ENCODE results near the gene TUBB2A. TPM values are rescaled to one million over a fixed set of nuclear protein-coding genes. Genes with fewer than 3 reads are reported as not detected.

Gene TUBB2A
- total RNA-seq, 1 donor from 2014 or later = 59.0 TPM

GRCh38 chr6:3125815-3126214, 31.5 kb downstream of the TUBB2A start:
- H3K4me1 ChIP-seq (ENCODE audit: control insufficient read depth in 3 of 3, insufficient read depth in 3 of 3, low read length in 3 of 3) = no peaks in the 10 kb centered on the region
- H3K36me3 ChIP-seq (ENCODE audit: control insufficient read depth in 3 of 3, insufficient read depth in 3 of 3, low read length in 3 of 3) = peaks cover 15 to 25% (median 22%) of the 10 kb centered on the region in 3 donors
- peak overlapping the region in 1 of 3 donors; percentile 0 for H3K9ac ChIP-seq (ENCODE audit: low read depth in 1 of 3, low read length in 3 of 3)
- H3K4me3 ChIP-seq (ENCODE audit: low read length in 3 of 3) = no peak overlapping the region
- no peaks in the 10 kb centered on the region for H3K9me3 ChIP-seq (ENCODE audit: control insufficient read depth in 3 of 3, low read length in 3 of 3)
- no peaks in the 10 kb centered on the region for H3K27me3 ChIP-seq (ENCODE audit: control insufficient read depth in 3 of 3, insufficient read depth in 3 of 3, low read length in 3 of 3)
- no peak overlapping the region for H3K27ac ChIP-seq (ENCODE audit: low read depth, low read length)

DNA sequence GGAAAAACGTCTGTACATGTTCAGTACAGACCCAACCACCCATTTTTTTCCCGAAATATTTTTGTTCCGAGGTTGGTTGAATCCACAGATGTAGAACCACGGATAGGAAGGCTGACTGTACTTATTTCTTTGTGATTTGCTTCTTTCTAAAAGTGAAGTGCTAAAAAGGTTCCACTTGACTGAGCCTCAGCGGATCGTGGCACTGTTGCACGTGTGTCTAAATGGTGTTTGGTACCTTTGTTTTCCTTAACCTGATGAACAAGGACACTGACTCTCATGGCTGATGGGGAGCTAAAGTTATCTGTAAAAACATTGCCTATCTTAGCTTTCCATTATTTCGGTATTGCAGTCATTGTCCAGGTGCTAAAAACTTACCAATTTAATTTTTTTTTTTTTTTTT, 32.7 kb downstream of the TUBB2A start:
- Histone ChIP-seq H3K4me3 (ENCODE audit: low read length in 3 of 3) (no peak overlapping the region), H3K27ac (ENCODE audit: low read depth, low read length) (no peak overlapping the region), H3K9me3 (ENCODE audit: control insufficient read depth in 3 of 3, low read length in 3 of 3) (no peaks in the 10 kb centered on the region), H3K9ac (ENCODE audit: low read depth in 1 of 3, low read length in 3 of 3) (no peak overlapping the region), H3K36me3 (ENCODE audit: control insufficient read depth in 3 of 3, insufficient read depth in 3 of 3, low read length in 3 of 3) (peaks cover 8 to 16% (median 13%) of the 10 kb centered on the region in 3 donors), H3K4me1 (ENCODE audit: control insufficient read depth in 3 of 3, insufficient read depth in 3 of 3, low read length in 3 of 3) (no peaks in the 10 kb centered on the region), H3K27me3 (ENCODE audit: control insufficient read depth in 3 of 3, insufficient read depth in 3 of 3, low read length in 3 of 3) (no peaks in the 10 kb centered on the region)

DNA sequence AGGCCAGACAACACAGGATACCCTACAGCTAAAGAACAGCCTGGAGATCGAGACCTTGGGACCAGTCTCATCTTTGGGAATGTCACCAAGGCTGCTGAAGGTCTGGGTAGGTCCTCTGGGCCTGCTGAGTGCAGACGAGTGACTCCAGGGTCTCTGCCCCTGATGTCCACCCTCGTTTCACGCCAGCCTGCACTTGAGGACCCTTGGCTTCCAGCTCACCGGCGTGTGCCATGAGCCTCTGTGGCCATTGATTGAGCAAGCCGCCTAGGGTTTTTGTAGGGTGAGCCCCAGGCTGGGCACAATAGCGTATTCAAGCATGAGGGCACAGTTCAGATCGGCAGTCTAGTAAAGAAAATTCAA, 34.5 kb downstream of the TUBB2A start:
- H3K27ac ChIP-seq (ENCODE audit: low read depth, low read length) = no peak overlapping the region
- H3K4me3 ChIP-seq (ENCODE audit: low read length in 3 of 3) = no peak overlapping the region

GRCh38 chr6:3120765-3121089, 36.6 kb downstream of the TUBB2A start:
- Histone ChIP-seq H3K9me3 (ENCODE audit: control insufficient read depth in 3 of 3, low read length in 3 of 3) (no peaks in the 10 kb centered on the region), H3K27me3 (ENCODE audit: control insufficient read depth in 3 of 3, insufficient read depth in 3 of 3, low read length in 3 of 3) (no peaks in the 10 kb centered on the region), H3K4me3 (ENCODE audit: low read length in 3 of 3) (no peak overlapping the region), H3K27ac (ENCODE audit: low read depth, low read length) (no peak overlapping the region), H3K9ac (ENCODE audit: low read depth in 1 of 3, low read length in 3 of 3) (no peak overlapping the region), H3K36me3 (ENCODE audit: control insufficient read depth in 3 of 3, insufficient read depth in 3 of 3, low read length in 3 of 3) (no peaks in the 10 kb centered on the region), H3K4me1 (ENCODE audit: control insufficient read depth in 3 of 3, insufficient read depth in 3 of 3, low read length in 3 of 3) (peaks cover 8 to 19% (median 12%) of the 10 kb centered on the region in 3 donors)

More for the DNA sequence above, 34.5 kb downstream of the TUBB2A start:
- Histone ChIP-seq H3K4me1 (ENCODE audit: control insufficient read depth in 3 of 3, insufficient read depth in 3 of 3, low read length in 3 of 3) (peaks cover 5 to 11% (median 10%) of the 10 kb centered on the region in 3 donors), H3K9me3 (ENCODE audit: control insufficient read depth in 3 of 3, low read length in 3 of 3) (no peaks in the 10 kb centered on the region), H3K36me3 (ENCODE audit: control insufficient read depth in 3 of 3, insufficient read depth in 3 of 3, low read length in 3 of 3) (no peaks in the 10 kb centered on the region), H3K9ac (ENCODE audit: low read depth in 1 of 3, low read length in 3 of 3) (no peak overlapping the region), H3K27me3 (ENCODE audit: control insufficient read depth in 3 of 3, insufficient read depth in 3 of 3, low read length in 3 of 3) (no peaks in the 10 kb centered on the region)

GRCh38 chr6:3119040-3119723, 38.2 kb downstream of the TUBB2A start:
- H3K9ac ChIP-seq (ENCODE audit: low read depth in 1 of 3, low read length in 3 of 3) = peak overlapping the region; percentile 79 to 91 (median 83)
- no peaks in the 10 kb centered on the region for H3K9me3 ChIP-seq (ENCODE audit: control insufficient read depth in 3 of 3, low read length in 3 of 3)
- H3K27ac ChIP-seq (ENCODE audit: low read depth, low read length) = peak overlapping the region; percentile 82
- H3K4me1 ChIP-seq (ENCODE audit: control insufficient read depth in 3 of 3, insufficient read depth in 3 of 3, low read length in 3 of 3) = peaks cover 8 to 19% (median 12%) of the 10 kb centered on the region in 3 donors
- peak overlapping the region; percentile 78 to 92 (median 88) for H3K4me3 ChIP-seq (ENCODE audit: low read length in 3 of 3)
- H3K27me3 ChIP-seq (ENCODE audit: control insufficient read depth in 3 of 3, insufficient read depth in 3 of 3, low read length in 3 of 3) = no peaks in the 10 kb centered on the region
- peaks cover 4 to 6% (median 6%) of the 10 kb centered on the region in 3 donors for H3K36me3 ChIP-seq (ENCODE audit: control insufficient read depth in 3 of 3, insufficient read depth in 3 of 3, low read length in 3 of 3)

DNA sequence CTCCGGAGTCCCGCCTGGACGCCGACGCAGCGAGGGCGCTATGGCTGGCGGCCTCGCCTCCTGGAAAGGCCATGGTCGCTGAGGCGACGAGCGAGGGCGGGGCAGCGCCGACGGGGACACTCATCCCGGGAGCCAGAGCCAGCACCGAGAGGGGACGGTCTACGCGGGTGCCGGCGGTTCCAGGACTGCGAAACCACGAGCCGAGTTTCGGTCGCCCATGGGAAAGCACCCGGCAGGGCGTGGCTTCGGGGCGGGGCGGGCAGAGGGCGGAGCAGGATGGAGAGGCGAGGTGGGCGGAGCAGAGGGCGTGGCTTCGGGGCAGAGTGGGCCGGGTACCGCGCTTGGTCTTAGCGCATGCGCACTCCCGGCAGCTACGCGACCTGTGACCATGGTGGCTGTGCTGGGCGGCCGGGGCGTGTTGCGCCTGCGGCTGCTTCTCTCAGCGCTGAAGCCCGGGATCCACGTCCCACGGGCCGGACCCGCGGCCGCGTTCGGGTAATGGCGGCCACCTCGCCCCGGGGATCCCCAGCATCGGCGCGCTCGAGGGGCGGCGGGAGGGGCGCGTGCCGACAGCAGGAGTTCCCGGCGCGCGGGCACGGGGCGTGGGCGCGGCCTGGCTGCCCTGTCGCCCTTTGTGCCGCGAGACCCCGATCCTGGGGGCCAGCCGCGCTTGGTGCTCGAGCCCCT, 38.8 kb downstream of the TUBB2A start, which contains the start of gene BPHL:
BPHL (plus strand) TSS at position 359 of the 687 bp plus-strand sequence; CDS start at position 389, 30 bp downstream.
- no peaks in the 10 kb centered on the region for H3K9me3 ChIP-seq (ENCODE audit: control insufficient read depth in 3 of 3, low read length in 3 of 3)
- peak within 1 kb of the TSS; percentile 82 for H3K27ac ChIP-seq (ENCODE audit: low read depth, low read length)
- peak within 1 kb of the TSS; percentile 78 to 92 (median 88) for H3K4me3 ChIP-seq (ENCODE audit: low read length in 3 of 3)
- H3K27me3 ChIP-seq (ENCODE audit: control insufficient read depth in 3 of 3, insufficient read depth in 3 of 3, low read length in 3 of 3) = no peaks in the 10 kb centered on the region
- peaks cover 8 to 19% (median 12%) of the 10 kb centered on the region in 3 donors for H3K4me1 ChIP-seq (ENCODE audit: control insufficient read depth in 3 of 3, insufficient read depth in 3 of 3, low read length in 3 of 3)
- peaks cover 9 to 12% (median 9%) of the 10 kb centered on the region in 3 donors for H3K36me3 ChIP-seq (ENCODE audit: control insufficient read depth in 3 of 3, insufficient read depth in 3 of 3, low read length in 3 of 3)
- peak within 1 kb of the TSS; percentile 79 to 91 (median 83) for H3K9ac ChIP-seq (ENCODE audit: low read depth in 1 of 3, low read length in 3 of 3)

DNA sequence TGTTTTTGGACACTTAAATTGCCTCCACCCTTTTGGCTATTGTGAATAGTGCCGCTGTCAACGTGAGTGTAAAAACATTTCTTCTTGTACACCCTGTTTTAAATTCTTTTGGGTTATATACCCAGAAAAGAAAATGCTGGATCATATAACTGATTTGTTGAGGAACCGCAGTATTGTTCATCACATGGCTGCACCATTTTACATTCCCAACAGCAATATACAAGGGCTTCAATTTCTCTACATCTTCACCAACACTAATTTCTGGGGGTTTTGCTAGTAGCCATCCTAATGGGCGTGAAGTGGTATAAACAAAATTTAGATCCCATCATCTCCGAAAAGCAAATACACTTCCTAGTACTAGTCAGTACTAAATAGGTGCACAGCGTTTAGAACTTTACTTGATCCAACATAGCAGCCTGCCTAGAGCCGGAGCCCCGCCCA, 39.4 kb downstream of the TUBB2A start:
- Histone ChIP-seq H3K27ac (ENCODE audit: low read depth, low read length) (peak overlapping the region; percentile 82), H3K36me3 (ENCODE audit: control insufficient read depth in 3 of 3, insufficient read depth in 3 of 3, low read length in 3 of 3) (peaks cover 13 to 18% (median 14%) of the 10 kb centered on the region in 3 donors), H3K4me3 (ENCODE audit: low read length in 3 of 3) (peak overlapping the region; percentile 78 to 92 (median 88)), H3K9ac (ENCODE audit: low read depth in 1 of 3, low read length in 3 of 3) (peak overlapping the region; percentile 76 to 91 (median 83)), H3K4me1 (ENCODE audit: control insufficient read depth in 3 of 3, insufficient read depth in 3 of 3, low read length in 3 of 3) (peaks cover 8 to 19% (median 12%) of the 10 kb centered on the region in 3 donors), H3K27me3 (ENCODE audit: control insufficient read depth in 3 of 3, insufficient read depth in 3 of 3, low read length in 3 of 3) (no peaks in the 10 kb centered on the region), H3K9me3 (ENCODE audit: control insufficient read depth in 3 of 3, low read length in 3 of 3) (no peaks in the 10 kb centered on the region)

- peaks cover 19 to 33% (median 28%) of the 10 kb centered on the region in 3 donors for H3K36me3 ChIP-seq (ENCODE audit: control insufficient read depth in 3 of 3, insufficient read depth in 3 of 3, low read length in 3 of 3)
- no peak overlapping the region for H3K9ac ChIP-seq (ENCODE audit: low read depth in 1 of 3, low read length in 3 of 3)
- no peak overlapping the region for H3K4me3 ChIP-seq (ENCODE audit: low read length in 3 of 3)
- H3K4me1 ChIP-seq (ENCODE audit: control insufficient read depth in 3 of 3, insufficient read depth in 3 of 3, low read length in 3 of 3) = peaks cover 6 to 17% (median 9%) of the 10 kb centered on the region in 3 donors
- no peaks in the 10 kb centered on the region for H3K9me3 ChIP-seq (ENCODE audit: control insufficient read depth in 3 of 3, low read length in 3 of 3)
- H3K27ac ChIP-seq (ENCODE audit: low read depth, low read length) = no peak overlapping the region
- no peaks in the 10 kb centered on the region for H3K27me3 ChIP-seq (ENCODE audit: control insufficient read depth in 3 of 3, insufficient read depth in 3 of 3, low read length in 3 of 3)
These were observed 43.0 kb downstream of the TUBB2A start for GRCh38 chr6:3114377-3114776.

GRCh38 chr6:3109761-3110160, 47.6 kb downstream of the TUBB2A start:
- Histone ChIP-seq H3K4me1 (ENCODE audit: control insufficient read depth in 3 of 3, insufficient read depth in 3 of 3, low read length in 3 of 3) (no peaks in the 10 kb centered on the region), H3K9ac (ENCODE audit: low read depth in 1 of 3, low read length in 3 of 3) (no peak overlapping the region), H3K4me3 (ENCODE audit: low read length in 3 of 3) (no peak overlapping the region), H3K27ac (ENCODE audit: low read depth, low read length) (no peak overlapping the region), H3K9me3 (ENCODE audit: control insufficient read depth in 3 of 3, low read length in 3 of 3) (no peaks in the 10 kb centered on the region), H3K27me3 (ENCODE audit: control insufficient read depth in 3 of 3, insufficient read depth in 3 of 3, low read length in 3 of 3) (no peaks in the 10 kb centered on the region), H3K36me3 (ENCODE audit: control insufficient read depth in 3 of 3, insufficient read depth in 3 of 3, low read length in 3 of 3) (peaks cover 40 to 63% (median 59%) of the 10 kb centered on the region in 3 donors)
